Stimulated activated CD4-positive, alpha-beta T cell treated with anti-CD3 and anti-CD28 coated beads, Interleukin-12 subunit alpha, Interleukin-12 subunit beta, amount 100 ng/mL, for 4 hours (primary cell): ENCODE data around the gene CCDC82.

Source experiments
- DNase-seq: peaks from one replicate; pipeline ENCODE4 v3.0.0-alpha.2; 2020

CCDC82 gene

GRCh38 chr11:96358321-96358720, 31.4 kb downstream of the CCDC82 start:
- DNase-seq, result no peak

GRCh38 chr11:96357794-96358193, 31.9 kb downstream of the CCDC82 start:
- DNase-seq, result no peak

GRCh38 chr11:96356848-96357247, 32.9 kb downstream of the CCDC82 start:
- DNase-seq, result no peak

GRCh38 chr11:96342961-96343711, 46.6 kb downstream of the CCDC82 start, which contains the start of gene MAML2:
Gene MAML2, minus strand, starts transcription at chr11:96343195. Its CDS starts 1,300 bp downstream, at chr11:96341895.
- peak; percentile 83 for DNase-seq

GRCh38 chr11:96342014-96342960, 47.4 kb downstream of the CCDC82 start:
- no peak for DNase-seq

- peak; percentile 49 for DNase-seq
Observed at GRCh38 chr11:96341211-96342013, 48.3 kb downstream of the CCDC82 start.

- DNase-seq, result no peak
Observed at GRCh38 chr11:96340555-96340885, 49.2 kb downstream of the CCDC82 start.

- DNase-seq, result no peak
Observed at GRCh38 chr11:96339706-96340554, 49.8 kb downstream of the CCDC82 start.

- DNase-seq, result peak; percentile 16
Observed at GRCh38 chr11:96338910-96339705, 50.6 kb downstream of the CCDC82 start.

- DNase-seq, result peak; percentile 28
Observed at GRCh38 chr11:96337541-96338431, 51.9 kb downstream of the CCDC82 start.

GRCh38 chr11:96335388-96335787, 54.3 kb downstream of the CCDC82 start:
- no peak for DNase-seq

GRCh38 chr11:96334219-96334618, 55.5 kb downstream of the CCDC82 start:
- DNase-seq, result no peak

GRCh38 chr11:96333191-96333719, 56.5 kb downstream of the CCDC82 start:
- no peak for DNase-seq

GRCh38 chr11:96332126-96332771, 57.5 kb downstream of the CCDC82 start:
- no peak for DNase-seq

- DNase-seq, result no peak
Observed at GRCh38 chr11:96331699-96332116, 58.0 kb downstream of the CCDC82 start.

- no peak for DNase-seq
Observed at GRCh38 chr11:96330511-96330859, 59.2 kb downstream of the CCDC82 start.

- DNase-seq, result no peak
Observed at GRCh38 chr11:96329855-96330510, 59.7 kb downstream of the CCDC82 start.

GRCh38 chr11:96329419-96329818, 60.3 kb downstream of the CCDC82 start:
- DNase-seq, result no peak
